ENCODE data around the gene PPP2R5D. TPM values are rescaled to one million over a fixed set of nuclear protein-coding genes. Genes with fewer than 3 reads are reported as not detected.
"Not testable (repeated sequence)": the region's sequence is repeated elsewhere in the genome, so short reads cannot be mapped to it uniquely, and the experiment has no call there.

Gene PPP2R5D
- total RNA-seq, 1 donor from 2014 or later: 24.5 TPM

- H3K9me3 ChIP-seq: no peaks in the 10 kb centered on the region
- H3K4me3 ChIP-seq: no peak overlapping the region
- H3K36me3 ChIP-seq: no peaks in the 10 kb centered on the region
- intact Hi-C loops (cut with DNase I): no loop called here
- ATAC-seq (no peak), DNase-seq (no peak)
- no peaks in the 10 kb centered on the region for H3K4me1 ChIP-seq
- H3K27me3 ChIP-seq (ENCODE audit: low read depth): no peaks in the 10 kb centered on the region
- no peak for TF ChIP-seq CTCF (IDR thresholded peaks at IDR 0.05)
- H3K27ac ChIP-seq: no peak overlapping the region
These were observed 32.0 kb upstream of the PPP2R5D start for GRCh38 chr6:42952389-42952788.

GRCh38 chr6:42954405-42954804 lies 30.0 kb upstream of the PPP2R5D start:
- intact Hi-C loops (cut with DNase I); H3K27me3 ChIP-seq (ENCODE audit: low read depth); H3K4me3 ChIP-seq; H3K4me1 ChIP-seq; ATAC-seq; H3K27ac ChIP-seq; H3K36me3 ChIP-seq; H3K9me3 ChIP-seq; DNase-seq: not testable (repeated sequence)

- Histone ChIP-seq H3K9me3 (no peaks in the 10 kb centered on the region), H3K27ac (no peak overlapping the region), H3K27me3 (ENCODE audit: low read depth) (no peaks in the 10 kb centered on the region), H3K4me3 (no peak overlapping the region), H3K4me1 (peaks cover 19% of the 10 kb centered on the region), H3K36me3 (peaks cover 4% of the 10 kb centered on the region)
- DNase-seq: no peak
- no peak for TF ChIP-seq CTCF (IDR thresholded peaks at IDR 0.05)
- intact Hi-C loops (cut with DNase I): no loop called here
- no peak for ATAC-seq
These were observed 26.2 kb upstream of the PPP2R5D start for GRCh38 chr6:42958125-42958524.

GRCh38 chr6:42959917-42960242 lies 24.5 kb upstream of the PPP2R5D start:
- intact Hi-C loops (cut with DNase I): no loop called here
- TF ChIP-seq CTCF (IDR thresholded peaks at IDR 0.05): no peak
- DNase-seq (no peak), ATAC-seq (no peak)
- Histone ChIP-seq H3K4me1 (peaks cover 19% of the 10 kb centered on the region), H3K4me3 (peak overlapping the region; percentile 62), H3K27ac (peak overlapping the region; percentile 64), H3K9me3 (no peaks in the 10 kb centered on the region), H3K27me3 (ENCODE audit: low read depth) (no peaks in the 10 kb centered on the region), H3K36me3 (peaks cover 21% of the 10 kb centered on the region)

- DNase-seq (peak; percentile 88), ATAC-seq (peak; percentile 95 to 98)
- peak within 1 kb of the TSS; percentile 62 for H3K4me3 ChIP-seq
- peaks cover 19% of the 10 kb centered on the region for H3K4me1 ChIP-seq
- intact Hi-C loops (cut with DNase I): no loop called here
- H3K27me3 ChIP-seq (ENCODE audit: low read depth): no peaks in the 10 kb centered on the region
- no peak for TF ChIP-seq CTCF (IDR thresholded peaks at IDR 0.05)
- H3K9me3 ChIP-seq: no peaks in the 10 kb centered on the region
- peaks cover 27% of the 10 kb centered on the region for H3K36me3 ChIP-seq
- H3K27ac ChIP-seq: peak within 1 kb of the TSS; percentile 64
These were observed 23.9 kb upstream of the PPP2R5D start, which contains the start of gene GNMT for GRCh38 chr6:42960243-42961019. GNMT (plus strand) TSS chr6:42960754; CDS start chr6:42960768, 14 bp downstream.

GRCh38 chr6:42961020-42961470 lies 23.3 kb upstream of the PPP2R5D start:
- H3K4me1 ChIP-seq: peaks cover 19% of the 10 kb centered on the region
- no peaks in the 10 kb centered on the region for H3K27me3 ChIP-seq (ENCODE audit: low read depth)
- no peak for TF ChIP-seq CTCF (IDR thresholded peaks at IDR 0.05)
- H3K36me3 ChIP-seq: peaks cover 33% of the 10 kb centered on the region
- DNase-seq (no peak), ATAC-seq (peak in 1 of 2 donors; percentile 4)
- H3K4me3 ChIP-seq: peak overlapping the region; percentile 62
- intact Hi-C loops (cut with DNase I): no loop called here
- H3K9me3 ChIP-seq: no peaks in the 10 kb centered on the region
- H3K27ac ChIP-seq: peak overlapping the region; percentile 64
